HG02870 (cell line): Measurements from ENCODE around the gene SLC7A1.

Experiments used
- ATAC-seq: cut with Tn5 transposase; IDR thresholded peaks from one replicate; pipeline ENCODE4 v1.9.1; 2021; ENCODE audit warnings: mild to moderate bottlenecking, moderate library complexity; ENCODE audit not compliant: unreplicated experiment

The SLC7A1 gene

GRCh38 chr13:29513002-29513980, 82.2 kb downstream of the SLC7A1 start:
- no peak for ATAC-seq

- ATAC-seq = no peak
These were observed 83.5 kb downstream of the SLC7A1 start for GRCh38 chr13:29511980-29512379.

DNA sequence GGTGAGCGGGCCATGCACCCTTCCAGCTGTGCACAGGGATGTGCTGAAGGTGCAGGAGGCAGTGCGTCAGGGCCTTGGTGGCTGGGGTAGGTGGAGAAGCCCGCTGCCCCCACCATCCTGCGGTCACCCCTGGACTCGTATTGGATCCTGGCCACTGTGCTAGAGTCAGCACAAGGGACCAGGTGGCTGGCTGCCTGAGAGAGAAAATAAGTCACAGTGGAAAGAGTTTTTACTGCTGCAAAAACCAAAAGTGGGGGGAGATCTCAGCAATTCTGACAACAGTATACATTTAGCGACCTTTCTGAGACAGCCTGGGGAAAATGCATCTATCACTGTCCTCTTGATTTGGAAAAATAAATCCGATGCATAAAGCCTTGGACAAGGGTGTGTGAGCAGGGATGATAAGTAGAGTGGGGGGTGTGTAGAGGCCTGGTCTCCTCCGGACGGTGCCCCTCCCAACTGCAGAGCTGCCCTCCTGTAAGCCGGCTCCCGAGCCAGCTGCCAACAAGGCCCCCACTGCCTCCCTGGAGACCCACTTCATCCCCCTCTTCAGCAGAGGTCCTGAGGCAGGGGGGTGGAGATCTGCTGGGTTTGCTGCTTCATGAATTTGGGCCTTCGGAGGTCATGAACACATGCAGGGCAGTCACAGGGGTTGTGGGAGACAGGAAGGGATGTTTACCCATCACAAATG, 84.2 kb downstream of the SLC7A1 start:
- ATAC-seq = no peak

DNA sequence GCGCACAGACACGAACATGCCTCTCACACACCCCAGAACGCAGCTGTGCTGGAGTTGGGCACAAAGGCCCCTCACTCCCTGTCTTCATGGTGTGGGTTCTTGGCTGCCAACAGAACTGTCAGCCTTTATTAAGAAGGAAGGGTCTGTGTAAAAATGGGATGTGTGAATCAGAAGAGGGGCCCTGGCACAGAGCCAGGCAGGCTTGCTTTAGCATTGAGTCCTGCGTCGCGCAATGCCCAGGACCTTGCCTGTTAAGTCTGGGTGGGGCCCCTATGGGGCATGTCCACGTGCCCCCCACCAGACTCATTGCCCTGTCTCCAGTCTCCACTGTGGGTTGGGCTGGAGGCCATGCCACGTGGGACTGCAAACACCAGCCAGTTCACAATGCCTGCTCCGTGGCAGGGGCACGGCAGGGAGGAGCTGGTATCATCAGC, 84.8 kb downstream of the SLC7A1 start:
- ATAC-seq = no peak

DNA sequence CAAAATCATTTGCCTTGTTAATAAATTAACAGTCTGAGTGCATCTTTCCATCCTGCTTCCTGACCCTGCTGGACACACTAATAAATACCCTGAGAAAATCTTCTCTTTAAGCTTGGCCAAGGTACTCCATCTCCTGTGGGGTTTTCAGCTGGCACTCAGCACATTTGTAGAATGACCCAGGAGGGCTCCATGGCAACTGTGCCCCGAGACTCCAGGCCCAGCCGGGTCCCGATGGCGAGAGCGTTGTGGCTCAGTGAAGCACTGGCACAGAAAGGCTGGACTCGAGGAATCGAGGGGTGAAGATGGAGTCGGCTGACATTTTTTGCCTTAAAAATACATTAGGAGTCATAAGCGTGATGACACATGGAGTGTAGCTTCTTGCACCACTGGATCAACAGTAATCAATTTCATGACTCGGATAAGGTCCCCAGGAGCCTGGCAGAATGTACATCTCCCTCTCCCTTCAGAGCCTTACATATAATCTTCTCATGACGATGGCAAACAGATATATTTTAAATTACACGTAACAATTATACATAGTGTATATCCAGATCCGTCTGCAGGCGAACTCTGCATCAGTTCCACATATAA, 85.4 kb downstream of the SLC7A1 start:
- no peak for ATAC-seq

- ATAC-seq = no peak
These were observed 86.6 kb downstream of the SLC7A1 start for GRCh38 chr13:29508876-29509252.

GRCh38 chr13:29508130-29508875, 87.2 kb downstream of the SLC7A1 start:
- peak; percentile 57 for ATAC-seq

GRCh38 chr13:29507356-29507755, 88.1 kb downstream of the SLC7A1 start:
- no peak for ATAC-seq

- ATAC-seq = no peak
These were observed 89.5 kb downstream of the SLC7A1 start for GRCh38 chr13:29505950-29506349.

DNA sequence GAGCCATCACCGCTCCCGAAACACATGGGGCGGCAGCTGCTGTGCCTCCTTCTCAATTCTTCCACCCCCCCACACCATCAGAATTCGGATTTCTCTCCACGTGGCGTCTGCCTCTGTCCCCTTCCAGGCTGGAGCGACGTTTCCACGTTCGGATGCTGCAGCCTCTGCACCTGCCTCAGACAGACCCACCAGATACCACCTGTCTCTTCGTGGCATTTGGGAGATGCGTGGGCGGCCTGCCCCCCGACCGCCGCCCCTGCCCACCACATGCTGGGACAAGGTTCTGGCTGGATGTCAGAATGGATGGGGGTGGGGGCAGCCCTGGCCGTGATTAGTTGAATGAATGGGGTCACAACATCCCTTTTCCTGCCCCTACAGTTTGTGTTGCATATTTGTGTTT, 90.0 kb downstream of the SLC7A1 start:
- ATAC-seq = no peak

- no peak for ATAC-seq
These were observed 90.8 kb downstream of the SLC7A1 start for GRCh38 chr13:29504691-29505090.

DNA sequence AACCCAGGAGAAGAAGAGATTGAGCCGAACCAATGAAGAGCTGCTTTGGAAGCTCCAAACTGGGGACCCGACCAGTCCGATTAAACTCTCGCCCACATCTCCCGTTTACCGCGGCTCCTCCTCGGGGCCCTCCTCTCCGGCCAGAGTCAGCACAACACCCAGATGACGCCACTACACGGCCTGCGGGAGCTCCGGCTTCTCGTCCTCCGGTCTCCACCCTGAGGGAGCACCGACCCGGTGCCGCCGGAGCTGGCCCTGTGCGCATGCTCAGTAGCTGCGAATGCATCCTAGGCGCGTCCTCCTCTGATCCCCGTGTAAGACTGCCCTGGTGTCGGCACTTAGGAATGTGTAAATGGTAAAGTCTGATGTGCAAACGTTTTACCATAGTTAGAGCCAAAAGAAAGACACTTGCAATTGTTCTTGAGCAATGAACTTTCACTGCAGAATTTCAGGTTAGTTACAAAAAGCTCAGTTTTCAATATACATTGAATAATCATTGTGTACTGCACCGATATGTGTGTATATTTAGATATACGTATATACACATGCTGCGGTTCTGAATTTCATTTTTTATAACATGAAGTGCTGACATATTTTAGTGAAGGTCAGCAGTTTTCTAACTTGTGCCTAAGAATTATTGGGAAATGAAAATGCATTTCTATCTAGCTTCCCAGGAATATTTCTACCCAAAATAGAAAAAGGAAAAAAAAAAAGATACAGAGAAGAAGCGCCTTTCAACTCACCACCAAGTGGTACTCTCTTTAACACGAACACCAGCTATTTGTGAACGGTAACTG, 92.2 kb downstream of the SLC7A1 start:
- no peak for ATAC-seq

- ATAC-seq = no peak
These were observed 93.0 kb downstream of the SLC7A1 start for GRCh38 chr13:29502391-29503008.

DNA sequence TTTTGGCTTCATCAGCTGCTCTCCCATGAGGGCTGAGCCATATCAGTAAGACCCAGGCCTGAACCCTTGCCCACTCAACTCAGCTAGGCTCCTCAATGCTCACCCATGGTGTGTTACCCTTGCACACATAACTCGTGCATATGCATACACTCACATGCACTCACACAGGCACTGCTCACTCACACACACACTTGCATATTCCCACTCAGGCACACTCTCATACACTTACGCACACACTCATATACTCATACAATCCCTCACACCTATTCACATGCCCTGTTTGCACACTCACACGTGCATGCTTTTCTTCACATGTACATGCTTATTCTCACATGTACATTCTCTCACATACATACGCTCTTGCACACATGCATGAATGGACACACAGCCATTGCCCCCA, 93.8 kb downstream of the SLC7A1 start:
- no peak for ATAC-seq

DNA sequence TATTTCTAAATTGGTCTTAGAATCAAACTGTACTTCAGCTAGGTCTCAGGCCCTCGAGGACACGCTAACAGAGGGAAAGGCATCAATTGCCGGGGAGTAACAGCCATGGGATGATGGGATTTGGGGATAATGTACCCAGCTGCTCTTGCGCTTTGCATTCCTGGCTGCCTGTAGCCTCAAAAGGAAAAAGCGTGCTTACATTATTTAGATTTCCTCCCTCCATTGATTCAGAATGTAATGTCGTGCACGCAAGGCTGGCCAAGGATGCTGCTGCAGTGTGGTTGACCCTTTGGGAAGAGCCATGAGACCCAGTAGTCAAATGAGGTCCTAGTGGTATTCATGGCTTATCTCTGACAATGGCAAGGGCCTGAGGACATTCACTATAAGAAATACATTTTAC, 95.1 kb downstream of the SLC7A1 start:
- no peak for ATAC-seq

- ATAC-seq = no peak
These were observed 95.9 kb downstream of the SLC7A1 start for GRCh38 chr13:29499506-29500165.

DNA sequence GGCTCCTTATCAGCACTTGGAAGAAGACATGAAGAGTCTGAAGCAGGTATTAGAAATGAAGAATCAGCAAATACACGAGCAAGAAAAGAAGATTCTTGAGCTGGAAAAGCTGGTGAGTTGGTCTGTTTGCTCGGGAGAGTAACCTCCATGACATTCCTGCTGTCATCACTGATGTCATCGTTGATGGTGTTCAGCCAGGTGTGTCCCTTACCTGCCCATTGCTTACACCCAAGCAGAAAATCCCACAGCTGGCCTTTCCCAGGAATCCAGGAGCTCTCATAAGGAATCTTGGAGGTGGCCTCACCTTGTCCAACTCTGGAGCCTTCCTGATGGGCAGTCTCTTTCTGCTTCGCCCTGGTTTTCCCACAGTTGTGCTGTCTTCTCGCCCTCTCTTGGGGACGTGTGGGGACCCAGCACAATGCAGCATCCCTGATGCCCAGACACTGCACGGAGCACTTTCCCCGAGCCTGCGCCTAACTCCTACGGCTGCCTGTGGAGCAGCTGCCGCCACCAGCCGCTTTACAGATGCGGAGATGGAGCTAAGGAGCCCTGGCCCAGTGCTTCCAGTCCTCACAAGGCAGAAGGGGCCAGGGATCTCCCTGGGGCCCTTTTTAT, 97.0 kb downstream of the SLC7A1 start:
- no peak for ATAC-seq

DNA sequence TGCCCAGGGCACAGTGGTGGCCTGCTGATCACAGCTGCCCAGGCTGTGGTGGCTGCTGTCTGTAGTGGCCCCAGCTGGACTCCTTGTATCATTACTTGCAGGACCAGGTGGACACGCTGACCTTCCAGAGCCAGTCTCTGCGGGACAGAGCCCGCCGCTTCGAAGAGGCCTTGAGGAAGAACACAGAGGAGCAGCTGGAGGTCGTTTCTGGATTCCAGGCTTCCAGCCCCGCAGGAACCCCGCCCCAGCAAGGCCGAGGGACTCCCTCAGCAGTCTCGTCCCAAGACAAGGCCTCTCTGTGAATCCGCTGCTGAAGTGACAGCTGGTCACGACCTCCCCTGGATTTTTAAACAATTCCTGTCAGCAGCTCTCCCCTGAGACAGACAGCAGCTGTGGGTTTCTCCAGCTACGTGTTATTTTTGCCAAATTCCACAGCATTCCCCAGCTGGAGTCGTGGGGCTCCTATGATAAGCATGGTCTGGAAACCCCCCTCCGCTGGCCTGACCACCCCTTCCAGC, 98.3 kb downstream of the SLC7A1 start:
- ATAC-seq = no peak
